ENCODE results near the gene EPB41L3.

EPB41L3 gene

DNA sequence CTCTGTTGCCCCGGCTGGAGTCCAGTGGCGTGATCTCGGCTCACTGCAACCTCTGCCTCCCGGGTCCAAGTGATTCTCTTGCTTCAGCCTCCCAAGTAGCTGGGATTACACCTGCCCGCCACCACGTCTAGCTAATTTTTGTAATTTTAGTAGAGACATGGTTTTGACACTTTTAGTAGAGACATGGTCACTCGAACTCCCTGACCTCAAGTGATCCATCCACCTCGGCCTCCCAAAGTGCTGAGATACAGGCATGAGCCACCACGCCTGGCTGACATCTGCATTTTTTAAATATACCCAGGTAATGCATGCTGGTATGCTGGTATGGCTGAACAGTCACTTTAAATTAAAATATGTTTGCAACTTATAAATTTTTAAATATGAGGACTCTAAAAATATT is 91.9 kb downstream of the EPB41L3 start:
- no peak for DNase-seq (ENCODE audit: low spot score)

DNA sequence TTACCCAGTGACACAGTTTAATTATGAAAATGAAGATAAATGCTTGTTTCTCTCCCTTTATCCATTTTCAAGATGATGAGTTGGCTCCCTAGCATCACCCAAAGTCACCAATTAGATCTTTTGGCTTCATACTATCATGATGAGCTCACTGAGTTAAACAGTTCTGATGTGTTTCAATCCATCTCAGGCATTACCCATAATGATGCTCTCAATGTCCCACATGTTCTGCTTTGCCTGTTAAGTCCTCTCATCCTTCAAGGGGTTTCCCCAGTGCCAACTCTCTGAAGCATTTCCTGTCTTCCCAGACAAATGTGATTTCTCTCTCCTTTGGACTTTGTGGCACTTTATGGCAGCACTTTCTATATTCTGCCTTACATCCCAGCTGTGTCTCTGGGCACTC is 92.6 kb downstream of the EPB41L3 start:
- no peak for DNase-seq (ENCODE audit: low spot score)

DNA sequence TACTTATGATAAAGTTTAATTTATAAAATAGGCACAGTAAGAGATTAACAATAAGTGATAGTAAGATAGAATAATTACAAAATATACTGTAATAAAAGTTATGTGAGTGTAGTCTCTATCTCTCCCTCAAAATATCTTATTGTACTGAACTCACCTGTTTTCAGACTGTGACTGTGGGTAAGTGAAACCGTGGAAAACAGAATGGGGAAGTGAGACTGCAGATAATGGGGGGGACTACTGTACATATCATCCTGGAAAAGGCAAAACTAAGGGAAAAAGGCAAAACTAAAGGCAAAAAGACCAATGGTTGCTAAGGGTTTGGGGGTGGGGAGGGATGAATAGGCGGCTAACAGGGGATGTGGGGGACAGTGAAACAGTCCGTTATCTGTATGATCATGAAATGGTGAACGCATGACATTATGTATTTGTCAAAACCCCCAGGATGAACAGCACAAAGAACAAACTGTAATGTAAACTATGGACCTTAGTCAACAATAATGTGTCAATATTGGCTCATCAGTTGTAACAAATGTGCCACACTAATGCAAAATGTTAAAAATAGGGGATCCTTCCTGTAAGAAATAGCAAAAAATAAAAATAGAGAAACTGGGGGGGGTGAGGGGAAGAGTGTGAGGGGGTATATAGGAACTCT is 93.8 kb downstream of the EPB41L3 start:
- no peak for DNase-seq (ENCODE audit: low spot score)

DNA sequence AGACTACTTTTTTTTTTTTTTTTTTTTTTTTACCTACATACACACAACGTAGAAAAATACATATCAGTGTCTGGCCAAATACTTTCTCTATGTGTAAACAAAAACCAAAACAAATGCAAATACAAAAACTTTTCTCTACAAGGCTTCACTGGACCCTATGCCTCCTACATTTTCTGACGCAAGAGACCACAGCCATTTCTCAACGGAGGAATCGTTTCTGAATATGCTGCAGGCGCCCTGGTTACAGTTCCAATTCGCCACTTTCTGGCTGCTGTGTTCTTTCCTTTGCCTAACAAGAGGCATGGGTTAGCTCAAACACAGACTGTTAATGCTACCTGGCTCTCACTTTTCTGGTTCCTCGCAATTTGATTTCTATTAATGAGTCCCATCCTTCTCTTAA is 96.4 kb downstream of the EPB41L3 start:
- DNase-seq (ENCODE audit: low spot score): no peak

DNA sequence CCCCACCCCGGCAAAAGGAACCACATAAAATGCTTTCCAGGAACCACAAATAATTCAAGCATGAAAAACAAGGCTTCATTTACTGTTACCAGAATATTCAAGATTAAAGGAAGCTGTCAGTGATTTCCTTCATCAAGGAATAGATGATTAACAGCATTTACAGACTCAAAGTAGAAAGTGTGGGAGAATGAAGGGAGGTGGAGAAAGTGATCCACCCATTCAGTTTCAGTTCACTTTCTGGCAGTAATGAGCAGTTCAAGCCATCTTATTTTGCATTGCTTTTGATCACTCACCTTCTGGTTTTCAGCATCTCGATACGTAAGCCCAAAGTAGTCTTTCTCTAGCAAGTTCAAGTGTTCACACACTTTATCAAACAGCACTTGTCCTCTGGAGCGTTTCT is 99.0 kb downstream of the EPB41L3 start:
- no peak for DNase-seq (ENCODE audit: low spot score)

DNA sequence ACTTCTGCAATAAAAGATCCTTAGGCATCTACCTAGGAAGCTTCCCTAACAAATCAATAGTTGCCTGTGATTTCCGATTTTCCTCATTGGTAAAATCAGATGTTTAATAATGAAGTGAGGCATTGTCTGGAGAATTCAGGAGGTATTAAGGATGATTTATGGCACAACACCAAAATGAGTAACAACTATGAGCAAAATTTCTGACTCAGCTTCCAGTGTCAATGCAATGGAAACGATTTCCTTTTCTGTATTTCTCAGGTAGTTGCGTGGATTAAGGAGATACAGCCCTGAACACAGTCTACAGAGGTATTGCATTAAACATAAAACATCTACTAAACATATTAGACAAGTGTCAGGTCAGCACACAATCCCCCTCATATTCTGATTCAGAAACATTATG is 99.5 kb downstream of the EPB41L3 start:
- no peak for DNase-seq (ENCODE audit: low spot score)

DNA sequence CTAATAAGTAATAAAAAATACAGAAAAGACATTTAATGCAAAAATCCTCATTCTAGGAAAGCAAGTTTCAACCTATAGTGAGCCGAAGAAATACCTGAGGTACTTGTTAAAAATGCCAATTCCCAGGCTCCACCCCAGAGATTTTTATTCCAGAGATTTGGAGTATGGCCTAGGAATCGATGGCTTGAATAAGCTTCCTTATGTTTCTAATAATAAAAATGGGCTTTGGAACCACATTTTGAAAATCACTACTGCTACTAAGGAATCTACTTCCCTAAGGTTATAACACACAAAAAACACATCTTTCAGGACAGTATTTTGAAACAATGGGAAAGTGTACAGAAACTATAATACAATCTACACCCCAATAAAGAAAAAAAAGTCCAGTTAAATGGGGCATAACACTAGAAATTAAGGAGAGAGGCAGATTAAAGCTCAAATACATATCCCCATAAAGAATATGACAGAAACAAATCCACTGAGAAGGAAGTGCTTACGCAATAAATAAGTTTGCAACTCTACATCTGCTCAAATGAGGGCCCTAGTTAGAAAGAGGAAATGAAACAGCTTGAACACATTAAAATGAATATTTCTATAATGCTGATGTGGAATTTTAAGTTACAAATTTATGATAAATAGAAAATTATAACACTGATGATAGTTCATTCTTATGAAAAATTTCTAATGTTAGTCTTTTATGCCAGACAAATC is 103.7 kb downstream of the EPB41L3 start:
- no peak for DNase-seq (ENCODE audit: low spot score)

DNA sequence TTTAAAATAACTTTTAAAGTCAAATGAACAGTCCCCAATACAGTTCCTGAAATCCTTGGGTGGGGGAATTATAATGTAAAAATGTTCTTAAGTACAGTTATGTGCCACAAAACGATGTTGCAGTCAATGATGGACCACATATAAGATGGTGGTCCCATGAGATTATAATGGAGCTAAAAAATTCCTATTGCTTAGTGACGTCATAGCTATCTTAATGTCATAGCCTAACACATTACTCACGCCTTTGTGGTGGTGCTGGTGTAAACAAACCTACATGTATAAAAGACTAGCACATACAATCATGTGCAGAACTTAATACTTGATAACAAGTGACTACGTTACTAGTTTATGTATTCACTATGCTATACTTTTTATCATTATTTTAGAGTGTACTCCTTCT is 109.4 kb downstream of the EPB41L3 start:
- no peak for DNase-seq (ENCODE audit: low spot score)

DNA sequence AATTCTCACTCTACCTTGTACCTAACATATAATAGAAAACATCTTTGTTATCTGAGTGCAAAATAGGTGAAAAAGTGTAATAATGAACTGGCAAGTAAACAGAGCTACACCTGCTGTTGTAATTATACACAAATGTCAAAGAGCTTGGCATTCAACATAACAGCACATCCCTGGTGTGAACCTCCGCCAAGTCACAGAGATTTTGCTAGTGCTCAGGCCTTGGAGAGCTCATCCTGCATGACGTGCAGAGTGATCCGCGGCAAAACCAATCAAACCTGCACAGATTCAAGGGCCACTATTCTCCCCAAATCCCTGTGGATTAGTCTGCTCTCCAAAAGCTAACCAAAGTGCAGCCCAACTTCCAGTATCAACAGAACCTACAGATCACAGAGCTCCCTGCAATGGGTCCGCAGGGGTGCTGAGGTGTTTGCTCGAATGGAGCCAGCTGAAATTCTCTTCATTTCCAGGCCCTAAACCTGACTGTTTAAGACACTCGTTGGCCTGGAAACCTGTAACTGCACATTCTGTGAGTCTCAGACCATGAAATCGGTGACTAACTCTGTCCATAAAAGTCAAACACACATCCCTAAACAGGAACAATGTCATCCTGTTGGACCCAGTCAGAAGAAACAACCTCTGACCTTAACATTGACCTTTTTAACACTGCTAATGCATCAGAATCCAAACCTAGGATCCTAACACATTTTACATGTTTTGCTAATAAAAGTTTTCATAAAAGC is 111.8 kb downstream of the EPB41L3 start:
- no peak for DNase-seq (ENCODE audit: low spot score)

DNA sequence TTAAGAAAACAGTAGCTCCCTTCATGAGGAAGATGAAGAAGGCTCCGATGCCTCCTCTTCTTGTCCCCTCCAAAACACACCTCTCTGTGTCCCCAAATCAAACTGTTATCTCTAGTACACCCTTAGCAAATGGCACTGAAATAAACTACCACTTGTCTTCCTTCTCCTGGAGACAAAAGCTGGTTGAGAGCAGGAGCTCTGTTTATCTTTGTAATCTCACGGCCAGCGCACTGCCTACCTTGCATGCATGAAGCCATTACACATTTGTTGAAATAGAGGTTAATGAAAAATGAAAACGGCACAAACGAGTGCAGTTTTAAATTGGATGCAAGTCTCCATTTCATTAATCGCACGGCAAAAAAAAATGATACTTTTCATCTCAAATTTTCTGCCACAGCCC is 113.7 kb downstream of the EPB41L3 start:
- DNase-seq (ENCODE audit: low spot score): no peak

DNA sequence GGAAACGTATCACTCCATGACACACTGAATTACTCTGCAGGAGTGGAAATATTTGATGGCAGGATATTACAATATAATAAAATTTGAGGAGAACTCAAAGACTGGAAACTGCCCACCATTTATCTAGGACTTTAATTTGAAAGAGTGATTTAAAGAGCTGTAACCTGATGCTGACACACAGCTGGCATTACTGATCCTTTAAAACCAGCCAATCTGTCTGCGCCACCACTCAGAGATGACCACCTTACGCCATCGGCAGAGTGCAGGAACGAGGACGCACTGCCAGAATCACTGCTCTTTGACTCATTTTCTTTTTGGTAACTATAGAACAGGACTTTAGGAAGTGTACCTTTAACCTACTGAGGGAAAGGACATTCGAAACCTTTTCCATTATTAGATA is 114.1 kb downstream of the EPB41L3 start:
- DNase-seq (ENCODE audit: low spot score): no peak

DNA sequence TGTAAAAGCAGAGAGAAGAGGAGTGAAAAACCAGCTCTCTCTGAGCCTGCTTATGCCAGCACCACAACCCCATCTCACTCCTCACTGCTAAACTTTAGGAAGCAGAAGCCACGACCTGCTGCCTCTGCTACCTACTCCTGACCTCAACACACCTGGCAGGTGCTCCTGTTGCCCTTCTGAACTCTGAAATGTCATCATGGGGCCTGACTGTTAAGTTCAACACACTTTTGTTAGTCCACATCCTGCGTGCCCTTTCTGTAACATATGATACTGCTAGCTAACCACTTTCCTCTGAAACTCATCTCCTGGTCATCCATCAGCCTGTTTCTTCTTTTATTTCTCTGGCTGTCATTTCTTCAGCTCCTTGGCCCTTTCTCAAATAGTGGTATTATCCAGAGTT is 118.1 kb downstream of the EPB41L3 start:
- DNase-seq (ENCODE audit: low spot score): no peak

DNA sequence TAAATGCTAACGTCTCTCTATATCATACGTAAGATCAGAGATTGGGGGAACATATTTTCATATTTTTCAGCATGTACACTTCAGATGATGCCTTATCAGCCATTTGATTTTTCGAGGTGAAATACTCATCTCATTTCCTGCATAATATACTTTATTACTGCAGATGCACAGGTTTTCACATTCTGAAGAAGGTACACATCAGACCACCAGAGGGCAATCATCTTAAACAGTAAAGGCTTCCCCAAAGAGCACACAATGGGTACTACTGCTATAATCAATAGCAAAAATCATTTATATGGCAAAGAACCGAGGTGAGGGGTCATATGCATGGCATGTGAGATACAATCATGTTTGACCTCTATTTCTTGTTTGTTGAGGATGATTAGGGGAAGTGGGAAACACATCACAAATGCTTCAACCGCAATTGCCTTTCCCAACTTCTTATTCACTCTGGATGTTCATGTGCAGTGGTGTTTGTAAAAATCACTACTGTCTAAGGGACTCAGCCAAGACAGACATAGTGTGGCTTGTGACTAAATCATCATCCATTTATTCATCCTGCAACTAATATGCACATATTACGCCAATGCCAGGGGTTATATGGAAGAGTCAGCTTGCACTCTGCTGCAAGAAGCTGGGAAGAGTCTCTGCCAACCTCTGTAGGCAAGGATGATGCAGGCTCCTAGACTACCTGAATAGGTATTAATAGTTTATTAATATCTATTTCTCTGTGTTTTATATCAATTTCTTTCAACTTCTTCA is 118.7 kb downstream of the EPB41L3 start:
- no peak for DNase-seq (ENCODE audit: low spot score)

DNA sequence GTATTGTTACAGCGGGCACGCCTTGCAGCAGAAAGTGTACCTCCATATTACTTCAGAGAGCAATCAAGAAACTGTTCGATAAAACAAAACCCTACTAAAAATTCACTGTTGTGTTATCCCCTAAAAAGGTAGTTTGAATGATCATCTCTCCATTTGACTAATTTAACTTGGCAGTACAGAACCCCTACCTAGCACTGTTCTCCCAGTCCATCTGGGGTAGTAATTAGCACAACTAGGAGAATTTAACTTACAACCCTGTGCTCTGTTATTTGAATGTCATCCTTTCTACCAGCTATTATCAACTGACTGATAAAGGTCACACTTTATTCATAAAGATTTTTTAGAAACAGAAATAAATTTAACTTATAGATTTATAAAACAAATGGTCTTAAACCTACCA is 121.2 kb downstream of the EPB41L3 start:
- DNase-seq (ENCODE audit: low spot score): no peak

DNA sequence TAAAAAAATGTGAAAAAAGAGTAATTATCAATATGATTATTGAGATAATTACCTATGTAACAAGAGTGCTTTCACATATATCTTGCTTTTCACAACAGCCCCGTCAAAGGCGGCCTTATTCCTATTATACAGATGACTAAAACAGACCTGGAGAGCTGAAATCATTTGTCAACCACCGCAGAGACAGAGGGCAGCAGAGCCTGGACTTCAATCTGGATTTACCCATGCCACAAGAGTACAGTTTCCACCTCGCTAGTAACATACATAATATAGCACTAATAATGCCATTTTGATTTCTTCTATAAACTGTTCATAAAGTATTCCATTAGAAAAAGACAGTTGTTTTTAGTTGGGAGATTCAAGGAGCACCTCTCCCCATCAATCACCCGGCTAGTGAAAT is 121.8 kb downstream of the EPB41L3 start:
- no peak for DNase-seq (ENCODE audit: low spot score)

DNA sequence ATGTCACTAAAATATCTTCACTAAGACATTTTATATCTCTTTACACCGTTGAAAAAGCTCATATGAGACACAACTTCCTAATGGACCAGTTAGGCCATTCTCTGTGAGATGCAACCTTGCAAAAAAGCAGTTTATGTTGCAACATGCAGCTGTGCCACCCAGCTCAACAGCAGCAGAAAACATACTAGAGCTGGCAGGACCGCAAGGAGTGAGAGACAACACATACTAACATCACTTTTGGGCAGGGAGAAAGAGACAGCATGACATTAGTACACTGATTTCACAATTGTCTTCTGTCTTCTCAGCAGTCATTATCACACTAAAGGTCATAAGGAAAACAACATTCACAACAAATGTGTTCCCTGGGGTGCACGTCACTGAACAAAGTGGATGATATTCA is 122.9 kb downstream of the EPB41L3 start:
- no peak for DNase-seq (ENCODE audit: low spot score)

DNA sequence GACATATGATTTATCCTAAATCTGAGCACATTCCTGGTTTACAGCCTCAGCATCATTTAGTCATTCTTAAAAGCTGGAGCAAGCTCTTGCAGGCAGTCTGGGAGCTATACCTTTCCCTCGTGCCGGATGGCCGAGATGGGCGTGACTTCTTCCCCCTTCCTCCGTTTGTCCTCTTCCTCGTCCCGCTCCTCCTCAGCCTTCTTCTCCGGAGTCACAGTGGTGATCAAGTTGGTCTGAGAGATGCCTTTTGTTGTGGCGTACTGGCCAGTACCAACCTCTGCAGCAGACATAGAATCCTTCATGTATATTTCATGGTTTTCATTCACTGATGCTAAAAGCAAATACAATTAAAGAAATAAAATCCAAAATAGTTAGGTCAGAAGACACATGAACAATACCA is 124.2 kb downstream of the EPB41L3 start:
- DNase-seq (ENCODE audit: low spot score): no peak

DNA sequence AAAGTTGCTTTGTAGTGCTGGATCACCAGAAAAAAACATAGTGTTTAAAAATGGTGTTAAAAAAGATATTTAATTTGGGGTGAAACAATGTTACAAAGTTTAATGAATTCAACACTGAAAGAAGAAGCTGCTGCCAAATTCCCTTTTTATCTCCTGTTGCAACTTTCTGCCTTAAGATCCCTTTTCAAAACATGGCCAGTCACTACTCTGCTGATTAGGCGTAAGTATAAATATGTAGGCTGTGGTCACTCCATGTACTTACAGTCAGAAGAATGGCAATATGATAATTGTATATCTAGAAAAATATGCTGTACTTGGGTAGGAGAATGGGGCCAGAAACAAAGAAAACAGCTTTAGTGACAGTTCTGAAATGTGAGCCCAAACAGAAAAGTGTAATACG is 124.8 kb downstream of the EPB41L3 start:
- no peak for DNase-seq (ENCODE audit: low spot score)

DNA sequence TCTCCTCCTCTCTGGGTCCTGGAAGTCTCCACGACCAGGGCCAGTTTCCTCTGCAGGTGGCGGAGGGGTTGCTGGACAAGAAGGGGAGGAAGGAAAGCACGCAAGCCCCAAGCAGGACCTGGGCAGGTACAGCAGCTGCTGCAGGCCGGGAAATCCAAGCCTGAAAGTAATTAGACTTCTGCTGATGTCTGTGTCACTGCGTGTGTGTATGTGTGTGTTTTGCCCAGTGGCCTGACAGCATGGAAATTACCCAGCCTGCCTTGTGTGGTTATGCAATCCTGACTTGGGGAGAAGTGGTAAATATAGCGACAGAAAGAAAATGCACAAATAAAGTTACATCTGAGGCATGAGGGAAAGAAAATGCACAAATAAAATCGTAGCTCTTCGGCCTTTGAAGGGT is 126.5 kb downstream of the EPB41L3 start:
- DNase-seq (ENCODE audit: low spot score): no peak

DNA sequence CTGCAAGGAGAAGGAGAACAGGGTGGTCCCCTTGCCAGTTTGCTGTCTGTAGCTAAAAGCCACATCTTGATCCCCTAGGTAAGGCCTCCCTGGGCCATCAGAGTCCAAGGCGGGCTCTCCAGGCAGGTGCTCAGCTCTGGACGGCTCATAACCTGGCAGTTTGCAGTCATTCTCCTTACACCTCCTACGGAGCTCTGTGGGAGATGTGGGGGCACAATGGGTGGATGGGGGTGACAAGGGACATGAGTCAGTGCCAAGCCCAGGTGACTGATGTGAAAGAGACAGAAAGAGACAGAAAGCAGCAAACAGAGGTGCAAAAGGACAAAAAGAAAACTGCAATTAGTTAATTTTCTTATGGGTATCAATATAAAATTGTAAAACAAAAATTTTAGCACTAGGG is 127.7 kb downstream of the EPB41L3 start:
- DNase-seq (ENCODE audit: low spot score): no peak

DNA sequence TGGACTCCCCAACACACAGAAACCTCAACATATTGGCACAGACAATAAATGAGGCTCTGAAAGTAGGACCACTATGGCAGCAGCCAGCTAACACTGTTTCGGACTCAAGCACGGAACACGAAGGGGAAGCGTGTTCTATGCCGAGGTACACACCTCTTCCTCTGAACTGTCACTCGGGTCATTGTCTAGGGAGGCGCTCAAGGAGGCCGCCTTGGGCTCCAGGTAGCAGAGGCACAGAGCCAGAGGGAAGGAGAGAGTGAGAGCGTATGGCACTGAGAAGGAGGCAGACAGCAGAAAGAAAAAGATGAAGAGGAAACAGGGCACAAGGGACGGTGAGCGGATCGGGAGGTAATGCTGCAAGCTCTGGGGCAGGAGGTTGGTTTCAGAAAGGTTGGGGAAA is 128.1 kb downstream of the EPB41L3 start:
- DNase-seq (ENCODE audit: low spot score): no peak

DNA sequence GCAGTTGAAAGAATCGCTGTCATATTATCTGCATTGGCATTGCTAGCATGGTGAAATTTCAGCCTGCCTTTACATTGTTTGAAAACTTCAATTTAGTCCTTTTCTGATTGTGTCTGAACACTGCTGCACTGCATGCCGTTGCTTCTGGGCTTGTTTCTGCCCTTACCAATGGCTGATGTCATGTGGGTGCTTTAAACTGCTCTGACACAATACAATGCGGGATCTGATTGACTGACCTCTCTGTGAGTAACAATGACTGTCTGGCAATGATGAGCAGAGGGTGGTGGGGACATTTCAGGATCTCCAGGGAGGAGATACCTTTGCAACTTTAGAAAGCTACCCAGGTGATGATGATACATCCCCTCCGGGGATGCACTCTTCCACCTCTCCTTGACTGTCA is 128.8 kb downstream of the EPB41L3 start:
- DNase-seq (ENCODE audit: low spot score): no peak

DNA sequence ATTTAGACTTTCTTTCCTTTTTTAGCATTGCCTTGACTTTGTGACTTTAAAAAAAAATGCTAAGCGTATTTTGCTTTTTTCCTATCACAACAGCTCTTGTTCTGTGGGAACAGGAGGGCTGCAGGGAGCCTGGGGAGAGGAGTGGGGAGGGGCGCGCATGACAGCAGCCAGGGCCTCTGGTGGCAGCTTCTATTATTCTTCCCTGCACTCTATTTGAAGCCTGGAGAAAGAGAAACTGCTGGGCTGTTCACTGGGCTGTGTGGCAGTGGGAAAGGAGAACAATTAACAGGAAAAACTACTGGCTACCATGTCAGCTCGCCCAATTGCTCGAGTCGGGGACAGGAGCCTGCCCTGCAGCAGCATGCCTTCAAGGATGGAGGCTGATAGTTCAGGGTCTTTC is 129.3 kb downstream of the EPB41L3 start:
- peak; percentile 62 for DNase-seq (ENCODE audit: low spot score)

All from iPS-NIHi11 (cell line).